Kidney (tissue), 14 donors: ENCODE data around the gene RNF224. TPM values are rescaled to one million over a fixed set of nuclear protein-coding genes. Genes with fewer than 3 reads are reported as not detected.
"Not testable (repeated sequence)": the region's sequence is repeated elsewhere in the genome, so short reads cannot be mapped to it uniquely, and the experiment has no call there.

Experiments
- DNase-seq, 5 donors: peaks; one replicate each; pipeline ENCODE4 v3.0.0-alpha.2; 2013 to 2020
- FAIRE-seq: peaks from 2 replicates; lab custom pipeline; 2012; peaks lifted over from hg19 to GRCh38; lab: Jason Lieb, UNC
- H3K27ac ChIP-seq, 2 donors: one replicate each; pipeline ENCODE4 v1.7.0; 2013; ENCODE audit warnings: low read depth in 2 of 2, low read length in 2 of 2, inconsistent platforms in 1 of 2
- H3K27me3 ChIP-seq: one replicate; pipeline ENCODE4 v1.7.1; 2013; ENCODE audit warnings: low read length, inconsistent platforms; ENCODE audit not compliant: control insufficient read depth, insufficient read depth
- H3K36me3 ChIP-seq, 3 donors: one replicate each; pipeline versions ENCODE4 v1.7.0 to v1.7.1; 2013; ENCODE audit warnings: low read length in 3 of 3, control low read depth in 1 of 3, inconsistent platforms in 1 of 3; ENCODE audit not compliant: insufficient read depth in 3 of 3, control insufficient read depth in 2 of 3
- H3K4me1 ChIP-seq, 3 donors: one replicate each; pipeline versions ENCODE4 v1.7.0 to v1.7.1; 2013; ENCODE audit warnings: low read length in 3 of 3, inconsistent platforms in 1 of 3, low read depth in 1 of 3; ENCODE audit not compliant: control insufficient read depth in 2 of 3, insufficient read depth in 2 of 3
- H3K4me3 ChIP-seq, 3 donors: one replicate each; pipeline versions ENCODE4 v1.7.0 to v1.8.1; 2013; ENCODE audit warnings: low read length in 3 of 3, control low read depth in 1 of 3, inconsistent platforms in 1 of 3
- H3K9ac ChIP-seq, 3 donors: one replicate each; pipeline versions ENCODE4 v1.7.0 to v1.7.1; 2013; ENCODE audit warnings: low read length in 3 of 3, control low read depth in 1 of 3, inconsistent platforms in 1 of 3
- H3K9me3 ChIP-seq, 3 donors: one replicate each; pipeline versions ENCODE4 v1.7.0 to v1.7.1; 2013; ENCODE audit warnings: low read length in 3 of 3, control low read depth in 1 of 3, inconsistent platforms in 1 of 3; ENCODE audit not compliant: control insufficient read depth in 2 of 3, insufficient read depth in 1 of 3
- intact Hi-C: fragments of 100-400 bp; cut with DNase I; formaldehyde crosslinking; loops from one replicate; pipeline ENCODE4 v1.11.1; 2022
- polyA plus RNA-seq: library from polyadenylated mRNA; stranded (reverse); fragments of 350-450 nt; fragmentation: Illumina TruSeq; extraction: RNeasy Lipid Tissue Mini Kit (QIAGEN cat#74804); gene quantifications from one replicate; pipeline ENCODE4 v1.2.3, GENCODE V29; 2014; ENCODE audit warnings: low read depth, low replicate concordance; ENCODE audit not compliant: insufficient read depth
- total RNA-seq: library from RNA; stranded (reverse); fragmentation: NEBNext Ultra II Directional; extraction: Animal tissue kit (Norgen Biotek cat#: 25700); gene quantifications from one replicate; pipeline ENCODE4 v1.2.1, GENCODE V29; 2021
- TF ChIP-seq, protein P1 (sequence below): IDR thresholded peaks from 3 replicates; pipeline ENCODE4 v1.5.1; 2012; ENCODE audit warnings: mild to moderate bottlenecking, moderate library complexity, borderline replicate concordance; ENCODE audit not compliant: insufficient read depth; ENCODE audit errors: extremely low read depth
- donor health status: control.
- donor health status: control.
- donor health status: control.
- donor health status: control.
- donor health status: control.
- donor health status: DM: yes; HTN: yes; CAD: no.
- donor health status: Normal renal cell carcinoma (clear cell type).

Gene RNF224
- total and polyA plus RNA-seq, 2 donors from 2014 or later = 0.80 to 0.85 TPM

- no peak for DNase-seq
- no peak for FAIRE-seq
- Histone ChIP-seq H3K27me3 (no peaks in the 10 kb centered on the region), H3K9me3 (no peaks in the 10 kb centered on the region), H3K4me3 (peak overlapping the region in 1 of 3 donors; percentile 90), H3K4me1 (peaks cover 0 to 22% (median 13%) of the 10 kb centered on the region in 3 donors), H3K27ac (no peak overlapping the region), H3K36me3 (peaks cover 0 to 10% (median 4%) of the 10 kb centered on the region in 3 donors), H3K9ac (no peak overlapping the region)
- intact Hi-C loops = no loop called here
- TF ChIP-seq, protein P1, sequence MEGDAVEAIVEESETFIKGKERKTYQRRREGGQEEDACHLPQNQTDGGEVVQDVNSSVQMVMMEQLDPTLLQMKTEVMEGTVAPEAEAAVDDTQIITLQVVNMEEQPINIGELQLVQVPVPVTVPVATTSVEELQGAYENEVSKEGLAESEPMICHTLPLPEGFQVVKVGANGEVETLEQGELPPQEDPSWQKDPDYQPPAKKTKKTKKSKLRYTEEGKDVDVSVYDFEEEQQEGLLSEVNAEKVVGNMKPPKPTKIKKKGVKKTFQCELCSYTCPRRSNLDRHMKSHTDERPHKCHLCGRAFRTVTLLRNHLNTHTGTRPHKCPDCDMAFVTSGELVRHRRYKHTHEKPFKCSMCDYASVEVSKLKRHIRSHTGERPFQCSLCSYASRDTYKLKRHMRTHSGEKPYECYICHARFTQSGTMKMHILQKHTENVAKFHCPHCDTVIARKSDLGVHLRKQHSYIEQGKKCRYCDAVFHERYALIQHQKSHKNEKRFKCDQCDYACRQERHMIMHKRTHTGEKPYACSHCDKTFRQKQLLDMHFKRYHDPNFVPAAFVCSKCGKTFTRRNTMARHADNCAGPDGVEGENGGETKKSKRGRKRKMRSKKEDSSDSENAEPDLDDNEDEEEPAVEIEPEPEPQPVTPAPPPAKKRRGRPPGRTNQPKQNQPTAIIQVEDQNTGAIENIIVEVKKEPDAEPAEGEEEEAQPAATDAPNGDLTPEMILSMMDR = no peak
These were observed 29.6 kb downstream of the RNF224 start for GRCh38 chr9:137256856-137257255.

- TF ChIP-seq, protein P1 = peak; percentile 2
- peak in 1 of 5 donors; percentile 70 for DNase-seq
- H3K36me3 ChIP-seq = peaks cover 2 to 12% (median 4%) of the 10 kb centered on the region in 3 donors
These were observed 35.0 kb downstream of the RNF224 start for GRCh38 chr9:137262173-137262908.

DNA sequence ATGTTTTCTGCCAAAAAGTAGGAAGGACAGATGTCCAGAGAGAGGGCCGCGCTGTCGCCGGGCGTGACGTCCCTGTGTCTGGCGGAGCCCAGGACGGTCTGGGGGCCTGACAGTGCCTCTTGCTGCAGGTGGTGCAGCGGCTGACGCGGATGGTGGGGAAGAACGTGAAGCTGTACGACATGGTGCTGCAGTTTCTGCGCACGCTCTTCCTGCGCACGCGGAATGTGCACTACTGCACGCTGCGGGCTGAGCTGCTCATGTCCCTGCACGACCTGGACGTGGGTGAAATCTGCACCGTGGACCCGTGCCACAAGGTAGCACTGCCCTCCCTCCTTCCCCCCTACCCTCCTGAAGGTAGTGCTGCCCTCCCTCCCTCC lies 35.6 kb downstream of the RNF224 start:
- H3K4me1 ChIP-seq = peaks cover 0 to 2% (median 0%) of the 10 kb centered on the region in 3 donors
- no peaks in the 10 kb centered on the region for H3K27me3 ChIP-seq
- no peak overlapping the region for H3K9ac ChIP-seq
- TF ChIP-seq, protein P1 = no peak
- FAIRE-seq = no peak
- peak in 1 of 5 donors; percentile 79 for DNase-seq
- H3K9me3 ChIP-seq = no peaks in the 10 kb centered on the region
- intact Hi-C loops = no loop called here
- H3K27ac ChIP-seq = no peak overlapping the region
- H3K36me3 ChIP-seq = peaks cover 2 to 12% (median 4%) of the 10 kb centered on the region in 3 donors
- H3K4me3 ChIP-seq = no peak overlapping the region

More at GRCh38 chr9:137262173-137262908, 35.0 kb downstream of the RNF224 start:
- FAIRE-seq, intact Hi-C loops, H3K9ac ChIP-seq, H3K4me1 ChIP-seq, H3K9me3 ChIP-seq, H3K27me3 ChIP-seq, H3K4me3 ChIP-seq, H3K27ac ChIP-seq: not testable (repeated sequence)
